IPS DF 6.9 (cell line): ENCODE data around the gene GRB2.
"Not testable (repeated sequence)": the region's sequence is repeated elsewhere in the genome, so short reads cannot be mapped to it uniquely, and the experiment has no call there.

Source experiments
- DNase-seq: peaks from one replicate; pipeline ENCODE4 v3.0.0-alpha.2; 2013; ENCODE audit warnings: low read depth, low spot score
- H3K27ac ChIP-seq: one replicate; pipeline ENCODE4 v1.5.1; 2013; ENCODE audit warnings: low read length, control low read depth
- H3K27me3 ChIP-seq: 2 replicates; pipeline ENCODE4 v1.6.1; 2013; ENCODE audit warnings: mild to moderate bottlenecking, low read length; ENCODE audit not compliant: control insufficient read depth, insufficient read depth
- H3K36me3 ChIP-seq: 2 replicates; pipeline ENCODE4 v1.6.1; 2013; ENCODE audit warnings: low read length; ENCODE audit not compliant: control insufficient read depth, insufficient read depth
- H3K4me1 ChIP-seq: 2 replicates; pipeline ENCODE4 v1.6.1; 2013; ENCODE audit warnings: low read length; ENCODE audit not compliant: control insufficient read depth, insufficient read depth
- H3K4me3 ChIP-seq: 2 replicates; pipeline ENCODE4 v1.5.1; 2013; ENCODE audit warnings: mild to moderate bottlenecking, low read length
- H3K9me3 ChIP-seq: 2 replicates; pipeline ENCODE4 v1.6.1; 2013; ENCODE audit warnings: low read length, inconsistent platforms; ENCODE audit not compliant: control insufficient read depth, insufficient read depth
- WGBS: extraction: QIAGEN DNeasy Blood & Tissue Kit; methylation state at CpG from one replicate; pipeline ENCODE4 v1.1.7; 2013; ENCODE audit warnings: mixed read lengths, missing lambda C conversion rate; ENCODE audit not compliant: insufficient read length, insufficient coverage; 5-methylcytosine and 5-hydroxymethylcytosine counted together

Gene GRB2

GRCh38 chr17:75367838-75368789 lies 37.4 kb downstream of the GRB2 start:
- not testable (repeated sequence) for H3K36me3 ChIP-seq, H3K9me3 ChIP-seq, H3K4me3 ChIP-seq, H3K4me1 ChIP-seq, H3K27ac ChIP-seq, H3K27me3 ChIP-seq, DNase-seq
- WGBS = no CpG with 5 or more reads among the region's 25 CpGs

GRCh38 chr17:75367312-75367711 lies 38.2 kb downstream of the GRB2 start:
- DNase-seq = no peak
- no peaks in the 10 kb centered on the region for H3K27me3 ChIP-seq
- H3K9me3 ChIP-seq = no peaks in the 10 kb centered on the region
- no peaks in the 10 kb centered on the region for H3K36me3 ChIP-seq
- H3K27ac ChIP-seq = no peak overlapping the region
- no CpG with 5 or more reads among the region's 1 CpG for WGBS
- no peak overlapping the region for H3K4me3 ChIP-seq
- H3K4me1 ChIP-seq = 0 out of 2 replicates have a peak, but pooled peaks cover 1% of the 10 kb centered on the region

GRCh38 chr17:75366432-75366831 lies 39.0 kb downstream of the GRB2 start:
- Histone ChIP-seq H3K9me3 (no peaks in the 10 kb centered on the region), H3K27me3 (no peaks in the 10 kb centered on the region), H3K4me1 (0 out of 2 replicates have a peak, but pooled peaks cover under 1% of the 10 kb centered on the region), H3K36me3 (no peaks in the 10 kb centered on the region), H3K4me3 (no peak overlapping the region), H3K27ac (no peak overlapping the region)
- no peak for DNase-seq
- no CpG with 5 or more reads among the region's 6 CpGs for WGBS

- DNase-seq = no peak
- Histone ChIP-seq H3K9me3 (no peaks in the 10 kb centered on the region), H3K27ac (no peak overlapping the region), H3K4me3 (no peak overlapping the region), H3K4me1 (no peaks in the 10 kb centered on the region), H3K27me3 (no peaks in the 10 kb centered on the region), H3K36me3 (no peaks in the 10 kb centered on the region)
- 100% methylated on average over 1 of the region's 6 CpGs for WGBS
Observed at GRCh38 chr17:75365931-75366275, 39.6 kb downstream of the GRB2 start.

- Histone ChIP-seq H3K4me3 (no peak overlapping the region), H3K27ac (no peak overlapping the region), H3K36me3 (no peaks in the 10 kb centered on the region), H3K4me1 (no peaks in the 10 kb centered on the region), H3K27me3 (no peaks in the 10 kb centered on the region), H3K9me3 (no peaks in the 10 kb centered on the region)
- 100% methylated on average over 3 of the region's 8 CpGs for WGBS
- no peak for DNase-seq
Observed at GRCh38 chr17:75365009-75365930, 40.2 kb downstream of the GRB2 start.

GRCh38 chr17:75364078-75364477 lies 41.4 kb downstream of the GRB2 start:
- Histone ChIP-seq H3K27ac (no peak overlapping the region), H3K4me3 (no peak overlapping the region), H3K9me3 (no peaks in the 10 kb centered on the region), H3K27me3 (no peaks in the 10 kb centered on the region), H3K4me1 (no peaks in the 10 kb centered on the region), H3K36me3 (no peaks in the 10 kb centered on the region)
- DNase-seq = no peak
- no CpG with 5 or more reads among the region's 2 CpGs for WGBS

GRCh38 chr17:75361996-75362395 lies 43.5 kb downstream of the GRB2 start:
- no peak for DNase-seq
- H3K4me1 ChIP-seq = no peaks in the 10 kb centered on the region
- H3K9me3 ChIP-seq = no peaks in the 10 kb centered on the region
- H3K4me3 ChIP-seq = no peak overlapping the region
- H3K27ac ChIP-seq = no peak overlapping the region
- H3K36me3 ChIP-seq = no peaks in the 10 kb centered on the region
- no peaks in the 10 kb centered on the region for H3K27me3 ChIP-seq
- WGBS = no CpG with 5 or more reads among the region's 2 CpGs

GRCh38 chr17:75361344-75361743 lies 44.1 kb downstream of the GRB2 start:
- Histone ChIP-seq H3K27ac (no peak overlapping the region), H3K9me3 (no peaks in the 10 kb centered on the region), H3K27me3 (no peaks in the 10 kb centered on the region), H3K36me3 (no peaks in the 10 kb centered on the region), H3K4me3 (no peak overlapping the region), H3K4me1 (no peaks in the 10 kb centered on the region)
- whole genome bisulfite sequencing = 100% methylated on average over 2 of the region's 3 CpGs
- no peak for DNase-seq

- H3K9me3 ChIP-seq = no peaks in the 10 kb centered on the region
- DNase-seq = no peak
- WGBS = no CpG with 5 or more reads among the region's 9 CpGs
- H3K27me3 ChIP-seq = no peaks in the 10 kb centered on the region
- H3K4me3 ChIP-seq = no peak overlapping the region
- no peaks in the 10 kb centered on the region for H3K36me3 ChIP-seq
- H3K4me1 ChIP-seq = peaks cover 1% of the 10 kb centered on the region; the same call in 1 of the 2 replicates
- no peak overlapping the region for H3K27ac ChIP-seq
Observed at GRCh38 chr17:75356260-75356937, 49.1 kb downstream of the GRB2 start.

- H3K36me3 ChIP-seq = no peaks in the 10 kb centered on the region
- no peaks in the 10 kb centered on the region for H3K27me3 ChIP-seq
- H3K4me3 ChIP-seq = no peak overlapping the region
- no peak overlapping the region for H3K27ac ChIP-seq
- WGBS = no CpG with 5 or more reads among the region's 8 CpGs
- no peak for DNase-seq
- no peaks in the 10 kb centered on the region for H3K9me3 ChIP-seq
- peaks cover 6% of the 10 kb centered on the region for H3K4me1 ChIP-seq
Observed at GRCh38 chr17:75353176-75353575, 52.3 kb downstream of the GRB2 start.
